BJ (cell line): ENCODE results near the gene TNS3. TPM values are rescaled to one million over a fixed set of nuclear protein-coding genes. Genes with fewer than 3 reads are reported as not detected.

Experiments
- CTCF ChIA-PET: fragments of 350-600 bp; formaldehyde crosslinking; extraction: SDS; loops from one replicate; lab custom pipeline; 2021; ENCODE audit warnings: antibody characterized with exemption, inconsistent platforms; lab: Yijun Ruan, JAX
- POLR2A ChIA-PET: fragments of 300-600 bp; sonication (Branson Sonifier 250); formaldehyde crosslinking; extraction: SDS; loops from one replicate; lab custom pipeline; 2021; ENCODE audit warnings: antibody characterized with exemption; lab: Charles Lee
- DNase-seq: peaks from one replicate; pipeline ENCODE4 v3.0.0-alpha.2; 2011; ENCODE audit warnings: low read depth
- H3K27me3 ChIP-seq: 2 replicates; pipeline ENCODE4 v1.6.0; 2011; ENCODE audit warnings: low read length; ENCODE audit not compliant: control insufficient read depth, insufficient read depth
- H3K36me3 ChIP-seq: 2 replicates; pipeline ENCODE4 v1.5.1; 2011; ENCODE audit warnings: low read length; ENCODE audit not compliant: control insufficient read depth, insufficient read depth
- H3K4me3 ChIP-seq: 2 replicates; pipeline ENCODE4 v1.5.1; 2011; ENCODE audit warnings: low read depth, mild to moderate bottlenecking, control low read depth, low read length
- CTCF ChIP-seq: IDR thresholded peaks from 2 replicates; pipeline ENCODE4 v1.5.1; 2011; ENCODE audit warnings: low read depth, mild to moderate bottlenecking, control low read depth, inconsistent platforms, low read length, moderate library complexity; ENCODE audit not compliant: insufficient read depth
- polyA plus RNA-seq: library from polyadenylated mRNA; depleted of rRNA; stranded (reverse); fragments of >200 nt; gene quantifications from 2 replicates; pipeline ENCODE4 v1.2.3, GENCODE V29; 2011

TNS3 gene
- polyA plus RNA-seq, 1 experiment = 126 TPM

- CTCF ChIA-PET = interaction anchor here (0.6 kb wide), 1 partner anchor 185 kb away, joined by 4 read pairs; no protein-coding TSS in a partner anchor
Measured at GRCh38 chr7:47336472-47337425, 245.2 kb downstream of the TNS3 start.

GRCh38 chr7:47335557-47336471, 246.1 kb downstream of the TNS3 start:
- H3K4me3 ChIP-seq = no peak overlapping the region
- ChIA-PET POLR2A (interaction anchor here (0.6 kb wide), 1 partner anchor 9 kb away, joined by 3 read pairs; no protein-coding TSS in a partner anchor), CTCF (interaction anchor here (0.6 kb wide), 1 partner anchor 186 kb away, joined by 4 read pairs; no protein-coding TSS in a partner anchor)
- DNase-seq = no peak
- H3K36me3 ChIP-seq = peaks cover 14% of the 10 kb centered on the region
- no peaks in the 10 kb centered on the region for H3K27me3 ChIP-seq
- no peak for TF ChIP-seq CTCF

More at GRCh38 chr7:47336472-47337425, 245.2 kb downstream of the TNS3 start:
- TF ChIP-seq CTCF = no peak
- H3K4me3 ChIP-seq = no peak overlapping the region
- peaks cover 11% of the 10 kb centered on the region for H3K36me3 ChIP-seq
- no peaks in the 10 kb centered on the region for H3K27me3 ChIP-seq
- POLR2A ChIA-PET = no interaction called here
- DNase-seq = no peak

DNA sequence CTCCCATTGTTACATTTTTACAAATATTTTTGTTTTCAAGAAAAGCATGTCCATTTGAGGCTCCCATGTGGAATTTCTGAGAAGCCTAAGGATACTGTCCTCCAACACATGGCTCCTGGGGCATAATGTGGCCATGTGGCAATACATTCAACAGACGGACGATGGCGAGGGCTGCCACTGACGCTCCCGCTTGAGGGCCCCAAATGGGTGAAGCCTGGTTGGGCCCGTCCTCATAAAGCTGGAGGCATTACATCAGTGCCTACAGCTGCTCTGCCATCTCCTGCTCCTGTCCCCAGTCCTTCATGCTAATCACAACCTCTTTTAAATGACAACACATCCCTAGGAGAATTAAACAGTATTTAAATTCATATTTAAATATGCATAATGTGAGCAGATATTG, 246.8 kb downstream of the TNS3 start:
- TF ChIP-seq CTCF = no peak
- no peak for DNase-seq
- Histone ChIP-seq H3K36me3 (peaks cover 21% of the 10 kb centered on the region), H3K27me3 (no peaks in the 10 kb centered on the region), H3K4me3 (no peak overlapping the region)
- ChIA-PET POLR2A (interaction anchor here (0.6 kb wide), 1 partner anchor 9 kb away, joined by 3 read pairs; no protein-coding TSS in a partner anchor), CTCF (no interaction called here)

GRCh38 chr7:47333959-47334358, 248.0 kb downstream of the TNS3 start:
- POLR2A ChIA-PET = interaction anchor here (0.6 kb wide), 1 partner anchor 14 kb away, joined by 3 read pairs; no protein-coding TSS in a partner anchor
- H3K36me3 ChIP-seq = peaks cover 31% of the 10 kb centered on the region
- TF ChIP-seq CTCF = no peak
- no peaks in the 10 kb centered on the region for H3K27me3 ChIP-seq
- DNase-seq = no peak
- no peak overlapping the region for H3K4me3 ChIP-seq
- CTCF ChIA-PET = interaction anchor here (1.0 kb wide), 1 partner anchor 64 kb away, joined by 3 read pairs; no protein-coding TSS in a partner anchor
